SK-N-SH (cell line): ENCODE results near the gene ARHGAP25. TPM values are rescaled to one million over a fixed set of nuclear protein-coding genes. Genes with fewer than 3 reads are reported as not detected.

ENCODE experiments used
- CTCF ChIA-PET: fragments of 300-600, 350-600 bp; formaldehyde crosslinking; extraction: SDS; loops from one replicate; lab custom pipeline; 2021; lab: Yijun Ruan, JAX
- POLR2A ChIA-PET: fragments of 350-600 bp; sonication (Branson Sonifier 250); formaldehyde crosslinking; extraction: SDS; loops from one replicate; lab custom pipeline; 2020; ENCODE audit warnings: antibody characterized with exemption, inconsistent platforms; lab: Yijun Ruan, JAX
- DNase-seq: peaks from one replicate; pipeline ENCODE4 v3.0.0; 2012
- H2AFZ ChIP-seq: fragments of 200-600 bp; sonication (generic); 2 replicates; pipeline ENCODE4 v1.8.1; 2016; ENCODE audit warnings: antibody characterized with exemption, mild to moderate bottlenecking, low read depth
- H3F3A ChIP-seq: fragments of 200-600 bp; sonication (generic); replicated peaks from 2 replicates; pipeline ENCODE3; 2016; ENCODE audit warnings: antibody characterized with exemption, mild to moderate bottlenecking; ENCODE audit not compliant: insufficient read depth
- H3K27ac ChIP-seq, 2 experiments: fragments of 200-500 bp in 1 of 2; fragments of 200-600 bp in 1 of 2; sonication (Bioruptor generic) in 1 of 2; sonication (generic), shearing (Covaris generic) in 1 of 2; 2 replicates each; pipeline versions ENCODE4 v1.5.1 to v1.6.1; 2014 to 2016; ENCODE audit warnings: low read depth in 2 of 2, inconsistent platforms in 1 of 2, low read length in 1 of 2, mild to moderate bottlenecking in 1 of 2, mixed read lengths in 1 of 2
- H3K27me3 ChIP-seq: fragments of 200-600 bp; sonication (generic), shearing (Covaris generic); 2 replicates; pipeline ENCODE4 v1.6.1; 2016; ENCODE audit warnings: mixed run types; ENCODE audit not compliant: insufficient read depth
- H3K36me3 ChIP-seq, 2 experiments: fragments of 200-500 bp in 1 of 2; fragments of 200-600 bp in 1 of 2; sonication (Bioruptor generic) in 1 of 2; sonication (generic) in 1 of 2; replicated peaks in 1 of 2; 2 replicates each; pipeline versions ENCODE3 to v1.5.1; 2014 to 2016; ENCODE audit warnings: low read length in 1 of 2, mild to moderate bottlenecking in 1 of 2; ENCODE audit not compliant: insufficient read depth in 2 of 2, control insufficient read depth in 1 of 2
- H3K4me1 ChIP-seq, 2 experiments: fragments of 200-500 bp in 1 of 2; fragments of 200-600 bp in 1 of 2; sonication (Bioruptor generic) in 1 of 2; sonication (generic), shearing (Covaris generic) in 1 of 2; 2 replicates each; pipeline versions ENCODE4 v1.5.1 to v1.6.1; 2014 to 2016; ENCODE audit warnings: low read depth in 1 of 2, low read length in 1 of 2, mixed run types in 1 of 2; ENCODE audit not compliant: insufficient read depth in 2 of 2, control insufficient read depth in 1 of 2
- H3K4me2 ChIP-seq: fragments of 200-600 bp; sonication (generic), shearing (Covaris generic); 2 replicates; pipeline ENCODE4 v1.6.1; 2017; ENCODE audit warnings: mixed run types
- H3K4me3 ChIP-seq, 2 experiments: fragments of 200-500 bp in 1 of 2; fragments of 200-600 bp in 1 of 2; sonication (Bioruptor generic) in 1 of 2; sonication (generic), shearing (Covaris generic) in 1 of 2; 2 replicates each; pipeline versions ENCODE4 v1.5.1 to v1.8.1; 2014 to 2016; ENCODE audit warnings: low read depth in 2 of 2, inconsistent platforms in 1 of 2, low read length in 1 of 2, mild to moderate bottlenecking in 1 of 2, mixed read lengths in 1 of 2, moderate library complexity in 1 of 2
- H3K79me2 ChIP-seq: fragments of 200-600 bp; sonication (generic); 2 replicates; pipeline ENCODE4 v1.8.1; 2017; ENCODE audit warnings: mild to moderate bottlenecking; ENCODE audit not compliant: insufficient read depth
- H3K9ac ChIP-seq: fragments of 200-600 bp; sonication (generic); 2 replicates; pipeline ENCODE4 v1.6.1; 2017; ENCODE audit warnings: mixed run types
- H3K9me2 ChIP-seq: fragments of 200-600 bp; sonication (generic); 2 replicates; pipeline ENCODE4 v1.6.1; 2017; ENCODE audit warnings: mixed run types
- H3K9me3 ChIP-seq: fragments of 200-600 bp; sonication (generic); 2 replicates; pipeline ENCODE4 v1.6.1; 2017; ENCODE audit warnings: mixed run types, mild to moderate bottlenecking, moderate library complexity
- H4K20me1 ChIP-seq: fragments of 200-600 bp; sonication (generic); 2 replicates; pipeline ENCODE4 v1.6.1; 2017; ENCODE audit warnings: mild to moderate bottlenecking, mixed run types; ENCODE audit not compliant: insufficient read depth
- EZH2phosphoT487 ChIP-seq: fragments of 200-600 bp; sonication (generic); IDR thresholded peaks from 2 replicates; pipeline ENCODE4 v1.6.1; 2017; ENCODE audit warnings: low read depth, mixed run types, mild to moderate bottlenecking, antibody characterized with exemption, moderate library complexity, borderline replicate concordance
- FOSL2 ChIP-seq: IDR thresholded peaks from 2 replicates; pipeline ENCODE4 v1.4.0; 2012; ENCODE audit warnings: low read depth, mild to moderate bottlenecking, moderate library complexity, borderline replicate concordance
- GABPA ChIP-seq: IDR thresholded peaks from 2 replicates; pipeline ENCODE4 v1.4.0; 2012; ENCODE audit warnings: low read depth, mild to moderate bottlenecking
- SMC3 ChIP-seq: IDR thresholded peaks from 2 replicates; pipeline ENCODE4 v1.6.1; 2012; ENCODE audit warnings: low read depth, low read length, improper control_type of control experiment
- TAF1 ChIP-seq: IDR thresholded peaks from 2 replicates; pipeline ENCODE4 v1.6.1; 2012; ENCODE audit warnings: low read depth, mild to moderate bottlenecking, low read length, moderate library complexity, borderline replicate concordance
- TCF12 ChIP-seq: IDR thresholded peaks from 2 replicates; pipeline ENCODE4 v1.4.0; 2012
- WGBS: methylation state at CpG from one replicate; pipeline ENCODE4 v1.1.6; 2017; ENCODE audit warnings: low lambda C conversion rate; 5-methylcytosine and 5-hydroxymethylcytosine counted together
- polyA plus RNA-seq, 3 experiments: library from polyadenylated mRNA; depleted of rRNA; stranded (reverse); fragments of >200 nt; gene quantifications; 2 replicates each; pipeline ENCODE4 v1.2.3, GENCODE V29; 2012
- TF ChIP-seq, protein P1 (sequence below): IDR thresholded peaks from 2 replicates; pipeline ENCODE4 v1.4.0; 2012; ENCODE audit warnings: low read depth
- TF ChIP-seq, protein P2 (sequence below): fragments of 150-350 bp; IDR thresholded peaks from 2 replicates; pipeline ENCODE4 v1.6.1; 2017; ENCODE audit warnings: antibody characterized with exemption, low read length, low read depth, borderline replicate concordance

Gene ARHGAP25
- polyA plus RNA-seq, 1 of the 3 experiments (the other 2 are of a cell fraction), result not detected

DNA sequence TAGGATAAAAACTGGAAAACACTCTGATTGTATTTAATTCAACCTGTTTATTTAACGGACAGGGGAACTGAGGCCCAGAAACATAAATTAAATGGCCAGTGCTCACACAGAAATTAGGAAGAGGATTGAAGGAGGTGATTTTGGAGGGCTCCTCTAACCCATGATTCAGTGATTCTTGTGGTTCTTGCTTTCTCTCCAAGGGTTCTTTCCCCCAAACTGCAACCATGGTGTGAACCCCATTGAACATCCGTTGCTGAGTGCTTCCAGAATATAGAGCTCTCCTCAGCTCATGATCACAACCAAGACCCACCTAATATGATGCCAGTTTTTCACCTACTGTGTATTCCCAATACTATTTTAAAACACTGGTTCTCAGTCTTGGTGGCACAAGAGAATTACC, 95.1 kb downstream of the ARHGAP25 start:
- Histone ChIP-seq H3K4me2 (peak overlapping the region; percentile 50), H4K20me1 (no peaks in the 10 kb centered on the region), H2AFZ (peak overlapping the region; percentile 58), H3K9ac (no peak overlapping the region), H3K27me3 (no peaks in the 10 kb centered on the region), H3K4me1 (peaks cover 17 to 24% of the 10 kb centered on the region in 2 experiments), H3K27ac (peak overlapping the region; percentile 45 to 53; a peak in 2 of 4 replicates), H3K9me3 (no peaks in the 10 kb centered on the region), H3K79me2 (no peaks in the 10 kb centered on the region), H3K36me3 (no peaks in the 10 kb centered on the region), H3F3A (peaks cover 8% of the 10 kb centered on the region), H3K4me3 (0 out of 4 replicates have a peak overlapping the region, but pooled peaks of 1 of the 2 experiments have one; percentile 16), H3K9me2 (no peaks in the 10 kb centered on the region)
- WGBS, result 67% methylated on average over 2 of the region's 2 CpGs
- ChIA-PET POLR2A (no interaction called here), CTCF (interaction anchor here (0.8 to 2.3 kb wide), 4 partner anchors 18 to 78 kb away, joined by 3 to 11 read pairs (median 4); no protein-coding TSS in a partner anchor)
- TF ChIP-seq, protein P1, sequence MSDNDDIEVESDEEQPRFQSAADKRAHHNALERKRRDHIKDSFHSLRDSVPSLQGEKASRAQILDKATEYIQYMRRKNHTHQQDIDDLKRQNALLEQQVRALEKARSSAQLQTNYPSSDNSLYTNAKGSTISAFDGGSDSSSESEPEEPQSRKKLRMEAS, result no peak
- TF ChIP-seq GABPA (no peak), SMC3 (no peak), FOSL2 (no peak)
- TF ChIP-seq, protein P2, sequence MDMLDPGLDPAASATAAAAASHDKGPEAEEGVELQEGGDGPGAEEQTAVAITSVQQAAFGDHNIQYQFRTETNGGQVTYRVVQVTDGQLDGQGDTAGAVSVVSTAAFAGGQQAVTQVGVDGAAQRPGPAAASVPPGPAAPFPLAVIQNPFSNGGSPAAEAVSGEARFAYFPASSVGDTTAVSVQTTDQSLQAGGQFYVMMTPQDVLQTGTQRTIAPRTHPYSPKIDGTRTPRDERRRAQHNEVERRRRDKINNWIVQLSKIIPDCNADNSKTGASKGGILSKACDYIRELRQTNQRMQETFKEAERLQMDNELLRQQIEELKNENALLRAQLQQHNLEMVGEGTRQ, result no peak
- DNase-seq, result no peak

- Histone ChIP-seq H3K79me2 (no peaks in the 10 kb centered on the region), H3K9me2 (no peaks in the 10 kb centered on the region), H3K27me3 (no peaks in the 10 kb centered on the region), H3K4me2 (peak overlapping the region; percentile 34; the same call in 1 of the 2 replicates), H3K9me3 (no peaks in the 10 kb centered on the region), H2AFZ (peak overlapping the region; percentile 52; the same call in 1 of the 2 replicates), H3K27ac (peak overlapping the region in 1 of 2 experiments; percentile 59; a peak in 2 of 4 replicates), H3K4me3 (no peak overlapping the region), H3K4me1 (peaks cover 17 to 24% of the 10 kb centered on the region in 2 experiments), H4K20me1 (no peaks in the 10 kb centered on the region), H3K36me3 (no peaks in the 10 kb centered on the region), H3F3A (peaks cover 8% of the 10 kb centered on the region), H3K9ac (no peak overlapping the region; the same call in 1 of the 2 replicates)
- POLR2A ChIA-PET, result no interaction called here
- TF ChIP-seq TAF1 (no peak), TCF12 (peak; percentile 15; the same call in 1 of the 2 replicates), EZH2phosphoT487 (no peak), FOSL2 (0 out of 2 replicates have a peak, but pooled peaks have one; percentile 3)
- TF ChIP-seq, protein P1, result no peak
- 89% methylated on average over 3 of the region's 3 CpGs for WGBS
- CTCF ChIA-PET, result no interaction called here
- no peak for DNase-seq
These were observed 97.1 kb downstream of the ARHGAP25 start for GRCh38 chr2:68831686-68832232.
